ENCODE data around the gene DNAAF1. TPM values are rescaled to one million over a fixed set of nuclear protein-coding genes. Genes with fewer than 3 reads are reported as not detected.

DNAAF1 gene
- polyA plus RNA-seq, 1 of the 3 experiments (the other 2 are of a cell fraction): 0.35 TPM

- 94% methylated on average over 11 of the region's 11 CpGs for WGBS (ENCODE audit: low lambda C conversion rate)
- Histone ChIP-seq H3K9me2 (no peaks in the 10 kb centered on the region), H3K9ac (no peak overlapping the region), H3K79me2 (ENCODE audit: insufficient read depth) (peaks cover 40% of the 10 kb centered on the region), H3K4me3 (ENCODE audit: low read depth in 2 of 2, low read length in 1 of 2) (no peak overlapping the region), H3K36me3 (replicated peaks in 1 of 2; ENCODE audit: control insufficient read depth in 1 of 2, insufficient read depth in 2 of 2, low read length in 1 of 2) (no peaks in the 10 kb centered on the region), H3K4me2 (no peak overlapping the region), H3K4me1 (ENCODE audit: control insufficient read depth in 1 of 2, insufficient read depth in 2 of 2, low read depth in 1 of 2, low read length in 1 of 2) (no peaks in the 10 kb centered on the region; a peak in 1 of 4 replicates), H4K20me1 (ENCODE audit: insufficient read depth) (peaks cover 14% of the 10 kb centered on the region), H2AFZ (ENCODE audit: low read depth) (no peak overlapping the region), H3K9me3 (no peaks in the 10 kb centered on the region), H3K27ac (ENCODE audit: low read depth in 2 of 2, low read length in 1 of 2) (no peak overlapping the region), H3F3A (replicated peaks; ENCODE audit: insufficient read depth) (no peaks in the 10 kb centered on the region), H3K27me3 (ENCODE audit: insufficient read depth) (no peaks in the 10 kb centered on the region)
- DNase-seq: no peak
- TF ChIP-seq FOXM1 (IDR thresholded peaks at IDR 0.05; ENCODE audit: low read depth) (no peak), CTCF (IDR thresholded peaks at IDR 0.05) (no peak), MXI1 (IDR thresholded peaks at IDR 0.05; ENCODE audit: low read depth, low read length) (no peak), GABPA (IDR thresholded peaks at IDR 0.05; ENCODE audit: low read depth) (no peak), REST (IDR thresholded peaks at IDR 0.05; ENCODE audit: low read depth, low read length) (no peak), EZH2phosphoT487 (IDR thresholded peaks at IDR 0.05; ENCODE audit: borderline replicate concordance, low read depth) (no peak), MAX (IDR thresholded peaks at IDR 0.05; ENCODE audit: low read depth) (no peak), FOSL2 (IDR thresholded peaks at IDR 0.05; ENCODE audit: borderline replicate concordance, low read depth) (no peak), RCOR1 (IDR thresholded peaks at IDR 0.05; ENCODE audit: low read length) (no peak), GATA2 (CRISPR knock-in tag; IDR thresholded peaks at IDR 0.05) (no peak), SMC3 (IDR thresholded peaks at IDR 0.05; ENCODE audit: low read depth, low read length) (no peak), MEF2A (IDR thresholded peaks at IDR 0.05; ENCODE audit: borderline replicate concordance, low read depth) (no peak), RAD21 (IDR thresholded peaks at IDR 0.05; ENCODE audit: low read length) (no peak), TAF1 (IDR thresholded peaks at IDR 0.05; ENCODE audit: borderline replicate concordance, low read depth, low read length) (no peak), NFIC (IDR thresholded peaks at IDR 0.05; ENCODE audit: borderline replicate concordance) (no peak), USF2 (IDR thresholded peaks at IDR 0.05; ENCODE audit: borderline replicate concordance, low read depth, low read length) (no peak)
- ChIA-PET CTCF (interaction anchor here (0.6 to 3.1 kb wide), 4 partner anchors 29 to 51 kb away, joined by 3 to 14 read pairs (median 4); partner anchors contain the start of gene TAF1C), POLR2A (no interaction called here)
Observed at GRCh38 chr16:84136331-84137125, 8.6 kb upstream of the DNAAF1 start.
